ENCODE measurements around the gene UFC1. TPM values are rescaled to one million over a fixed set of nuclear protein-coding genes. Genes with fewer than 3 reads are reported as not detected.

UFC1 gene
- total and polyA plus RNA-seq, 2 donors (not counting 3 experiments of a cell fraction or from before 2014, with no cell fraction given) = 102 to 149 TPM

- peaks cover 4 to 7% of the 10 kb centered on the region in 2 experiments for H3K36me3 ChIP-seq (ENCODE audit: control insufficient read depth in 2 of 2, extremely low read depth in 1 of 2, insufficient read depth in 2 of 2, low read length in 2 of 2)
- peak within 1 kb of the TSS; percentile 72 to 96 (median 75) for H3K4me3 ChIP-seq (replicated peaks in 1 of 3; ENCODE audit: insufficient read depth in 1 of 3, low read depth in 1 of 3, low read length in 3 of 3)
- H2AFZ ChIP-seq (ENCODE audit: low read depth, low read length) = peak within 1 kb of the TSS; percentile 0
- H3K9me1 ChIP-seq (replicated peaks; ENCODE audit: control insufficient read depth, extremely low read depth, insufficient read depth, low read length) = no peaks in the 10 kb centered on the region
- H3K9ac ChIP-seq (replicated peaks; ENCODE audit: extremely low read depth, insufficient read depth, low read length) = peak within 1 kb of the TSS; percentile 75
- H3K79me2 ChIP-seq (ENCODE audit: control insufficient read depth, insufficient read depth, low read length) = peaks cover 49% of the 10 kb centered on the region
- H3K27me3 ChIP-seq (ENCODE audit: control insufficient read depth in 2 of 2, insufficient read depth in 2 of 2, low read length in 2 of 2) = no peaks in the 10 kb centered on the region
- BruUV-seq (replicated peaks) = TSS peak; percentile 49
- dilution Hi-C loops (cut with MboI; ENCODE audit: extremely low pct_ligation_motif_present, low sequenced_read_pairs) (no loop called here), intact Hi-C loops (cut with micrococcal nuclease) (loop anchor here (1.0 kb wide), 2 partner anchors 23 to 36 kb away; partner anchors contain the start of gene PPOX)
- H3K9me3 ChIP-seq (replicated peaks; ENCODE audit: control insufficient read depth, insufficient read depth, low read length) = no peaks in the 10 kb centered on the region
- TF ChIP-seq JUN (IDR thresholded peaks at IDR 0.05; ENCODE audit: borderline replicate concordance, insufficient read depth, insufficient read length, low read depth) (no peak), MYC (IDR thresholded peaks at IDR 0.05; ENCODE audit: low read depth, low read length) (no peak), MAX (IDR thresholded peaks at IDR 0.05; ENCODE audit: insufficient read depth, insufficient read length) (no peak), FOS (IDR thresholded peaks at IDR 0.05; ENCODE audit: borderline replicate concordance, insufficient read depth, low read length) (no peak), CTCF (IDR thresholded peaks at IDR 0.05; ENCODE audit: extremely low read depth in 1 of 2, insufficient read depth in 1 of 2, low read depth in 1 of 2, low read length in 2 of 2) (peak in 1 of 2 donors; percentile 9), GATA2 (IDR thresholded peaks at IDR 0.05; ENCODE audit: insufficient read depth, insufficient read length, low read depth, low read length) (no peak), POLR2A (IDR thresholded peaks at IDR 0.05; ENCODE audit: low read depth, low read length) (peak; percentile 93), POLR2AphosphoS5 (IDR thresholded peaks at IDR 0.05; ENCODE audit: insufficient read depth, low read depth, low read length) (peak; percentile 84), EZH2 (IDR thresholded peaks at IDR 0.05; ENCODE audit: borderline replicate concordance, low read depth, low read length, severe bottlenecking) (no peak)
- H3K27ac ChIP-seq (ENCODE audit: insufficient read depth, low read depth, low read length) = peak within 1 kb of the TSS; percentile 98
- FAIRE-seq (peak; percentile 96), DNase-seq (ENCODE audit: low read depth, low spot score) (peak; percentile 98)
- H3K4me1 ChIP-seq (ENCODE audit: control insufficient read depth, extremely low read depth, insufficient read depth, low read length) = peaks cover 59% of the 10 kb centered on the region
- ChIA-PET POLR2A (interaction anchor here (0.8 to 1.7 kb wide), 5 partner anchors 11 to 112 kb away, joined by 3 to 15 read pairs (median 3); partner anchors contain the start of genes B4GALT3, PPOX and TOMM40L), CTCF (interaction anchor here (0.8 to 5.1 kb wide), 15 partner anchors 8 to 182 kb away, joined by 3 to 28 read pairs (median 5); partner anchors contain the start of genes B4GALT3, PPOX and TOMM40L)
- H4K20me1 ChIP-seq (replicated peaks; ENCODE audit: control insufficient read depth, extremely low read depth, insufficient read depth, low read length) = no peaks in the 10 kb centered on the region
- peak within 1 kb of the TSS; percentile 89 for H3K4me2 ChIP-seq (ENCODE audit: insufficient read depth, low read length)
Measured at GRCh38 chr1:161201836-161202712, 48.3 kb downstream of the UFC1 start, which contains the start of gene NDUFS2. TSS of gene NDUFS2 (plus strand) at chr1:161202367. CDS start at chr1:161202386, 19 bp downstream.

All from endothelial cell of umbilical vein (primary cell).